Lower leg skin (tissue), 4 donors: ENCODE results near the gene THAP4. TPM values are rescaled to one million over a fixed set of nuclear protein-coding genes. Genes with fewer than 3 reads are reported as not detected.

Source experiments
- DNase-seq, 2 donors: peaks; one replicate each; pipeline ENCODE4 v3.0.0-alpha.2; 2019; ENCODE audit warnings: low spot score in 2 of 2
- H3K4me3 ChIP-seq: fragments of 200-600 bp; sonication (generic); 2 replicates; pipeline ENCODE4 v1.5.1; 2017; ENCODE audit warnings: mild to moderate bottlenecking, low read depth; ENCODE audit not compliant: poor library complexity, severe bottlenecking
- CTCF ChIP-seq, 3 donors: fragments of 450-650 bp; IDR thresholded peaks; one replicate each; pipeline ENCODE4 v1.5.1; 2016; ENCODE audit warnings: antibody characterized with exemption in 3 of 3, mild to moderate bottlenecking in 3 of 3, moderate library complexity in 2 of 3
- POLR2A ChIP-seq, 2 donors: fragments of 450-650 bp; IDR thresholded peaks; one replicate each; pipeline ENCODE4 v1.6.1; 2016 to 2017; ENCODE audit warnings: antibody characterized with exemption in 2 of 2, mild to moderate bottlenecking in 1 of 2, moderate library complexity in 1 of 2
- WGBS, 2 donors: methylation state at CpG; one replicate each; pipeline ENCODE4 v1.1.5; 2018; 5-methylcytosine and 5-hydroxymethylcytosine counted together
- intact Hi-C: fragments of 100-400 bp; cut with DNase I; formaldehyde crosslinking; loops from one replicate; pipeline ENCODE4 v1.15.0; 2023; ENCODE audit warnings: low total_unique reads
- total RNA-seq, 4 donors: library from RNA; depleted of rRNA; stranded (reverse); fragments of >200 nt; gene quantifications; one replicate each; pipeline ENCODE4 v1.1.0, GENCODE V29; 2016

Gene THAP4
- total RNA-seq, 4 donors from 2014 or later: 52.4 to 60.7 (median 58.3) TPM

GRCh38 chr2:241645915-241646645 lies 9.1 kb upstream of the THAP4 start:
- no peak overlapping the region for H3K4me3 ChIP-seq
- TF ChIP-seq POLR2A (IDR thresholded peaks at IDR 0.05): no peak
- TF ChIP-seq CTCF (IDR thresholded peaks at IDR 0.05): no peak
- 84 to 89% methylated on average over 14 of the region's 14 CpGs for WGBS, 2 donors
- DNase-seq: no peak
- intact Hi-C loops: no loop called here

GRCh38 chr2:241645056-241645914 lies 8.3 kb upstream of the THAP4 start:
- H3K4me3 ChIP-seq: no peak overlapping the region
- TF ChIP-seq POLR2A (IDR thresholded peaks at IDR 0.05) (no peak), CTCF (IDR thresholded peaks at IDR 0.05) (no peak)
- intact Hi-C loops: no loop called here
- no peak for DNase-seq
- 84 to 90% methylated on average over 26 of the region's 26 CpGs for WGBS, 2 donors

GRCh38 chr2:241641631-241642030 lies 4.7 kb upstream of the THAP4 start:
- intact Hi-C loops: no loop called here
- H3K4me3 ChIP-seq: no peak overlapping the region
- TF ChIP-seq POLR2A (IDR thresholded peaks at IDR 0.05): no peak
- TF ChIP-seq CTCF (IDR thresholded peaks at IDR 0.05): no peak
- no peak for DNase-seq
- WGBS, 2 donors: 63 to 65% methylated on average over 2 of the region's 2 CpGs

GRCh38 chr2:241640165-241640795 lies 3.3 kb upstream of the THAP4 start:
- 80 to 88% methylated on average over 8 of the region's 8 CpGs for WGBS, 2 donors
- no peak for TF ChIP-seq POLR2A (IDR thresholded peaks at IDR 0.05)
- TF ChIP-seq CTCF (IDR thresholded peaks at IDR 0.05): no peak
- intact Hi-C loops: no loop called here
- no peak for DNase-seq
- H3K4me3 ChIP-seq: no peak overlapping the region

- DNase-seq: no peak
- intact Hi-C loops: no loop called here
- WGBS, 2 donors: 94 to 95% methylated on average over 7 of the region's 7 CpGs
- TF ChIP-seq POLR2A (IDR thresholded peaks at IDR 0.05): no peak
- no peak for TF ChIP-seq CTCF (IDR thresholded peaks at IDR 0.05)
- H3K4me3 ChIP-seq: no peak overlapping the region
Observed at GRCh38 chr2:241639385-241639784, 2.4 kb upstream of the THAP4 start.
